ENCODE measurements around the gene TMEM185A.
"Not testable (repeated sequence)": the region's sequence is repeated elsewhere in the genome, so short reads cannot be mapped to it uniquely, and the experiment has no call there.

TMEM185A gene

DNA sequence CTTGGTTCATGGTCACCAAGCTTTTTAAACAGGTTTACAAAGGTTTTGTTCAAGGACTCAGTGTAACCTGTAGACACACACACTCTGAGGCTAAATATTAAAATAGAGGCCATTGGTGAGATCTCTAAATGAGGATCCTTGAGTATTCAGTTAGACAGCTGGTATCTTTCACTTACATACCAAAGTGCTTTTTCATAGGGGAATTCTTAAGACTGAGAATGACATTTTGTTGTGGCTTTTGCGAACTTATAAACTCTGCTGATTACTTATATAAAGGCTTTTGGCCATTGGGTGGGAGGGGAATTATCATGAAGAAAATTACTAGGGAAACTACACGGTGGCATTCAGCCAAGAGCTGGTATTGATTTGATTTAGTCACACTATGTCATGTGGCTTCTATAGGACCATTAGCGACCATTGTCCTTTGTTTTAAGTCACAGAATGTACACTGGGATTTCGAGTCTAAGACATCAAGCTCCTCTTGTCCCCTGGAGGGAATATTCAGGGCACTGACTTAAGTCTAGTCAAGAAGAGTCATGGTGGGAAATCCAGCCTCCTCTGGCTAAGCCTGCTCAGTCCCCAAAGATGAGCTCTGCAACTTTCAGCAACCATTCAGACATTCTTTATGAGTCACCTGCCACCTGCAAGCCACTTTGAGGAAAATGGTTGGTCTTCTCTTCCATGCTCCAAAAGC, 80.2 kb downstream of the TMEM185A start:
- DNase-seq (ENCODE audit: low spot score): not testable (repeated sequence)

DNA sequence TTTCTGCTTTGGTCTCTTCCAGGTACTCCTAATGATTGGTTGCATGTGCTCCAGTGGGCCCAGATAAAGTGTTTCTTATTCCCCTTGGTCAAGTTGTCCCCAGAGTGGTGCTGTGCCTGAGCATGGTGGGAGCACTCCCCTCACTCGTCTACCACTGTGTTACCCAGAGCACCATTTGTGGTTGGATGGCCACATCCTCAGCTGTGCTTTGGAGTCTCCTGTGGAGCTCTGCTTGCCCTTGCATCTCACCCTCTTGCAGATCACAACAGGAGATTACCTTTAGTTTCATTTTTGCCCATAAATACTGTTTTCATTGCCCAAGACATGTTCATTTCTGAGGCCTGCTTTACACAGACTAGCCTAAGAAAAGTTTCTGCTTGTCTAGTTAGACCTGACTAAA, 81.1 kb downstream of the TMEM185A start:
- DNase-seq (ENCODE audit: low spot score): not testable (repeated sequence)

DNA sequence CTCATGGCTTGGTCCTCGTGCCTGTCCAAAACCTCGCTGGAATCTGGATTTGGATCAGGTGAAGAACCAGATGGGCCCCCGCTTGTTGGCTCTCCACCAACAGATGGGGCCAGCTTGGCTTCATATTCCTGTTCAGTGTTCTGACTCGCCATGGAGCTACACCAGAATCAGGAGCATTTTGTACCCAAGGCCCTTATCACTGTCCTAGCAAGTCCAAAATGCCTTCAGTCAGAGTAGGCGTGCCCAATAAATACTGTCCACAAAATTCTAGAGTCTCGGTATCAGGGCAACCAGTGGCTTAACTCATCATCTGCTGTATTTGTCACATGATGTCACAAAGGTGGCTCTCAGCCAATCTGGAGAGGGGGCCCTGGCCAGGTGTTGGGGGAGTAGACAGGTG, 81.9 kb downstream of the TMEM185A start, which contains the start of gene HSFX3:
HSFX3 (minus strand) TSS at position 224 of the 400 bp plus-strand sequence; CDS start at position 152, 72 bp downstream.
- not testable (repeated sequence) for DNase-seq (ENCODE audit: low spot score)

DNA sequence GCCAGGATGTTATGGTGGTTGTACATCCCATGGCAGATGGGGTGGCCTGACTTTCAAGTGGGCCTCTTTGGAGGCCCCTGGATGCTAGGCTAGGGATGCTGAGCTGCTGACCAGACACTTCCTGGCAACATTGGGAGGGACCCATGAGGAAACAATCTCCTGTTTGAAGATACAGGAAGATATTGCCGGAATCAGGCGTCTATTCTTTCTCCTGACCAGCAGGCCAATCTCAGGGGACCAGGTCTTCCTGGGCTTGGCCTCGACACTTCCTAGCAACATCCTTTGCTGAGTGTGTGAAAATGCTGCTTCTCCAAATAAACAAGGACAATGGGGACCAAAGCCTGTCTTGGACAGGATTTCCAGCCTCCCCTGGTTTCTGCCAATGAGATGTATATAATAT, 83.8 kb downstream of the TMEM185A start:
- DNase-seq (ENCODE audit: low spot score): not testable (repeated sequence)

DNA sequence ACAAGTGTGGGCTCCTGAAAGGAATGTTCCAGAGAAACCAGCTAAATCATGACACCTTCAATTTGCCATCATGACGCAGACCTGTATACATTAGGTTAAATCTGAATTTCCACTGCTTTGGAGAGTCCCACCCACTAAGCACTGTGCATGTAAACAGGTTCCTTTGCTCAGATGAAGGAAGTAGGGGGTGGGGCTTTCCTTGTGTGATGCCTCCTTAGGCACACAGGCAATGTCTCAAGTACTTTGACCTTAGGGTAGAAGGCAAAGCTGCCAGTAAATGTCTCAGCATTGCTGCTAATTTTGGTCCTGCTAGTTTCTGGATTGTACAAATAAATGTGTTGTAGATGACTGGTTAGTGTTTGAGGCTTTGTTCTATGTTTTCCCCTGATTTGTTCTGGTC, 84.6 kb downstream of the TMEM185A start:
- DNase-seq (ENCODE audit: low spot score): not testable (repeated sequence)
